GM12891 (cell line): Measurements from ENCODE around the gene TCERG1L.
"Not testable (repeated sequence)": the region's sequence is repeated elsewhere in the genome, so short reads cannot be mapped to it uniquely, and the experiment has no call there.

Source experiments
- DNase-seq: peaks from one replicate; pipeline ENCODE4 v3.0.0; 2011; ENCODE audit warnings: low spot score; ENCODE audit not compliant: insufficient read length
- FAIRE-seq: peaks from 2 replicates; lab custom pipeline; 2011; peaks lifted over from hg19 to GRCh38; lab: Jason Lieb, UNC
- PAX5 ChIP-seq: IDR thresholded peaks from 2 replicates; pipeline ENCODE4 v1.6.1; 2011; ENCODE audit warnings: low read length, moderate library complexity, mild to moderate bottlenecking; ENCODE audit not compliant: insufficient read depth, severe bottlenecking
- POLR2A ChIP-seq: IDR thresholded peaks from 2 replicates; pipeline ENCODE4 v1.6.1; 2011; ENCODE audit warnings: low read depth, low read length, control low read depth
- POLR2AphosphoS5 ChIP-seq: IDR thresholded peaks from 2 replicates; pipeline ENCODE4 v1.6.1; 2011; ENCODE audit warnings: low read depth, low read length, control low read depth
- POU2F2 ChIP-seq: IDR thresholded peaks from 2 replicates; pipeline ENCODE4 v1.6.1; 2011; ENCODE audit warnings: low read depth, mild to moderate bottlenecking, control low read depth, low read length, moderate library complexity
- SPI1 ChIP-seq: IDR thresholded peaks from 2 replicates; pipeline ENCODE4 v1.6.1; 2011; ENCODE audit warnings: low read depth, low read length, control low read depth
- TAF1 ChIP-seq: IDR thresholded peaks from 2 replicates; pipeline ENCODE4 v1.6.1; 2011; ENCODE audit warnings: low read depth, low read length, control low read depth

Gene TCERG1L

DNA sequence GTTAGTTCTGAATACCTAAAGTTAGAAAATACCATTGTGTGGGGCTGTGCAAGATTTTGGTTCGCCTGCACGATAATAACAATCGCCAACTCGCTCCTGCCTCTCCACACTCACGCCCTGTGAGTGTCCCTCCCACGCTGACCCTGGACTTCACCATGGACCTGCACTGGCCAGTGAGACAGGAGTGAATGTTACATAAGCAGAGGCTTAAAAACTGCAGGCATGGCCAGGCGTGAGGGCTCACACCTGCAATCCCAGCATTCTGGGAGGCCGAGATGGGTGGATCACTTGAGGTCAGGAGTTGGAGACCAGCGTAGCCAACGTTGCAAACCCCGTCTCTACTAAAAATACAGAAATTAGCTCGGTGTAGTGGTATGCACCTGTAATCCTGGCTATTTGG lies 68.4 kb downstream of the TCERG1L start:
- no peak for TF ChIP-seq POLR2A
- no peak for TF ChIP-seq TAF1
- no peak for TF ChIP-seq POLR2AphosphoS5
- TF ChIP-seq POU2F2 = no peak
- no peak for TF ChIP-seq PAX5
- no peak for TF ChIP-seq SPI1
- no peak for DNase-seq
- no peak for FAIRE-seq

GRCh38 chr10:131242007-131242406 lies 69.5 kb downstream of the TCERG1L start:
- FAIRE-seq (no peak), DNase-seq (no peak)
- TF ChIP-seq SPI1 (no peak), PAX5 (no peak), TAF1 (no peak), POU2F2 (no peak), POLR2A (no peak), POLR2AphosphoS5 (no peak)

- TF ChIP-seq PAX5 (no peak), TAF1 (no peak), SPI1 (no peak), POLR2A (no peak), POU2F2 (no peak), POLR2AphosphoS5 (no peak)
- no peak for FAIRE-seq
- no peak for DNase-seq
Measured at GRCh38 chr10:131240691-131241090, 70.8 kb downstream of the TCERG1L start.

- DNase-seq (no peak), FAIRE-seq (no peak)
- TF ChIP-seq POU2F2 (no peak), PAX5 (no peak), POLR2AphosphoS5 (no peak), POLR2A (no peak), TAF1 (no peak)
Measured at GRCh38 chr10:131239926-131240325, 71.6 kb downstream of the TCERG1L start.

DNA sequence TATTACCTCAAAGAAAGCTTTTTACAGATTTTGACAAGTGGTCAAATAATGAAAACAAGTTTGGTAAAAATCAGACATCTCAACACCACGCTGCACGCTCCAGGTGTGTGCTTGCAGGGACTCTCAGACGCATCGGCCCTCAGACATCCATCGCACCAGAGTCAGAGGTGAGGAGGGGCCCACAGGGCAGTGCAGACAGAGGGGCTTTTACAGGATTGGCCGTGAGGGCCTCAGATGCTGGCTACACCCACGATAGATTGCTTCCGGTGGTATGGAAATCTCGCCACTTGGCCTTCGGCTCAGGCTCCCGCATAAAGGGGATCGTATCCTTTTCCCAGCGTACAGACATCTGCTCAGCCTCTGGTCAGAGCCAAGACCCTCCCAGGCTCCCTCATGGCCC lies 72.1 kb downstream of the TCERG1L start:
- DNase-seq (no peak), FAIRE-seq (no peak)
- TF ChIP-seq POLR2AphosphoS5 (no peak), POLR2A (no peak), SPI1 (no peak), POU2F2 (no peak), TAF1 (no peak), PAX5 (no peak)

DNA sequence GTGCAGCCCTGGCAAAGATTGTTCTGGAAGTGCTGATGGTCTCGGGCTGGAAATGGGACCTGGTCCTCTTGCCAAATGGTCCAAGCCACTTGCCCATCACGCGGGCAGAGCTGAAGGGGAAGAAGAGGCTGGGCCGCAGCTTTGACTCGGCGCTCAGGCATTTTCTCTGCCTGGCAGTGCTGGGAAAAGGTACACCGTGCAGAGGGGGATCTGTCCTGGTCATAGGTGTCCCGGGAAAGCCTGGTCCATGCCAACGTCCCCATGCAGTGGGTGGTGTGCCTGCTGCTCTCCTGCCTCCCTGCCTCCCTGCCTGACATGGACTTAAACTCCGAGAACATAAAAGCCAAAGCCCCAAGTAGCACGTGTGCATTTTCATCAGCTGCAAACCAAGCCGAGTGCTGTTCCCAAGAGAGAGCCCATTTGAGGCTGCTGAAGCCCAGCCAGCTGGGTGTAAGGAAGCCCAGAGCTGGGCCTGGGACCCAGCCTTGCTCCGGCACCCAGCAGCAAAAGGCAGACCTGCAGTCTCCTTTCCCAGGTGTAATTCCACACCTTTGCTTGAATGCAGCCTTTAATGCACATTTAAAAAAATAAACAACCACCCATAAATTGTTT lies 72.7 kb downstream of the TCERG1L start:
- DNase-seq (no peak), FAIRE-seq (no peak)
- TF ChIP-seq PAX5 = no peak
- no peak for TF ChIP-seq TAF1
- TF ChIP-seq SPI1 = no peak
- no peak for TF ChIP-seq POLR2A
- TF ChIP-seq POLR2AphosphoS5 = no peak

DNA sequence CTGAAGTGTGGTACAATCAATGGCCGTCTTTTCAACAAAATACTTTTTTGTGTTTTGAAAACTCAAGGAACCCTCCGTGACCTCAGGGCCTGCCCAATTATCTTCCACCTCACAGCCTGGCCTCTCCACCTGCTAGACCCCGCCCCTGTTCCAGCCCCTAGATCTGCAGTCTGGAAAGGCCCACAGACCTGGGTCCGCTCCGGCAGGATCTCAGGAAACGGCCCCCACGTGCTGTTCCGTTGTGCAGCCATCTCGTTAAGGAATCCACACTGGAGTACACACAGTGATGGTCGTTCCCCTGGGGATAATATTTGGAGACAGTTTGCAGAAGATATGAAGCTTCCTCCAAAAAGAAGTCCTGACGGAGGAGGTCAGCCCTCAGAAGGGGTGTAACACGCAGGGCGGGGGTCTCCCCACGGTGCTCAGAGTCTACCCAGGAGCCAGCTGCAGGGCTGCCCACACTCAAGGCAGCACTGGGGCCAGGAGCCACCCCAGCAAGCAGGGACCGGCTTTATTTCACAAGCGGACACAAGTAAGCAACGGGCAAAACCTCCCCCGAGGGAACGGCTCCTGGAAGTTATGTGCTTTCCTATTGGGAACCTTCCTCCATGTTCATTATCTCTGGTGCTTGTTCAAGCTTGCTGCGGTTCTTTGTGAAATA lies 73.4 kb downstream of the TCERG1L start:
- FAIRE-seq (no peak), DNase-seq (no peak)
- TF ChIP-seq PAX5 (no peak), POLR2AphosphoS5 (no peak), SPI1 (no peak)

- FAIRE-seq, DNase-seq: not testable (repeated sequence)
Measured at GRCh38 chr10:131234606-131235005, 76.9 kb downstream of the TCERG1L start.

DNA sequence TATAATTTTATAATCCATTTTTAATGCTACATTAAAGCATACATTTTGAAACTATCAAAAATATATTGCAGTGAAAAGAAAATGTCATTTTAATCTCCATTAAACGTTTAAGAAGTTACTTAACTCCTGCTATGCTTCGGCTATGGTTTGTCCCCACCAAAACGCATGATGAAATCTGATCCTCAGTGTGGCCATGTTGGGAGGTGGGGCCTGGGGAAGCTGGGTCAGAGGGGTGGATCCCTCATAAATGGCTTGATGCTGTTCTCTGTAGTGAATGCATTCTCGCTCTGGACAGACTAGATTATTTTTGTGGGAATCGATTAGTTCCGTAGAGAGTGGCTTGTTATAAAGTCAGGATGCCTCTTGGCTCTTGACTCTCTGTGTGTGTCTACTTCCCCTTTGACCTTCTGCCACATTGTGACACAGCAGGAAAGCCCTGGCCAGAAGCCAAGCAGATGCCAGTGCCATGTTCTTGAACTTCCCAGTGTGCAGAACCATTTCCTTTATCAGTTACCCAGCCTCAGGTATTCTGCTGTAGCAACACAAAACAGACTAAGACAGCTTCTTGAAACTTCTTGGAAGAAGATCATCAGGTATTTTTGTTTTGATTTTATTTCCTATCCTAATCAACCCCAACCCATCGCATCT lies 77.8 kb downstream of the TCERG1L start:
- TF ChIP-seq SPI1 (no peak), POLR2A (no peak), PAX5 (no peak), POU2F2 (no peak)
- no peak for DNase-seq
- FAIRE-seq = no peak

GRCh38 chr10:131231965-131232541 lies 79.5 kb downstream of the TCERG1L start:
- no peak for TF ChIP-seq POU2F2
- TF ChIP-seq PAX5 = no peak
- TF ChIP-seq TAF1 = no peak
- no peak for TF ChIP-seq POLR2AphosphoS5
- no peak for TF ChIP-seq POLR2A
- no peak for TF ChIP-seq SPI1
- DNase-seq (no peak), FAIRE-seq (no peak)
